Activated B cell treated with CpG ODN at 0.5 μM for 24 hours (primary cell): Measurements from ENCODE around the gene ABCB9. TPM values are rescaled to one million over a fixed set of nuclear protein-coding genes. Genes with fewer than 3 reads are reported as not detected.

Experiments used
- ATAC-seq: fragments of 200-7000 bp; cut with Tn5 transposase; one replicate; pipeline ENCODE4 v1.10.0; 2021; ENCODE audit warnings: low read depth, mild to moderate bottlenecking, moderate library complexity
- CTCF ChIA-PET: fragments of 350-600 bp; sonication (Branson Sonifier 250); formaldehyde crosslinking; loops from one replicate; lab custom pipeline; 2021; ENCODE audit warnings: antibody characterized with exemption; lab: Charles Lee
- POLR2A ChIA-PET: fragments of 350-600 bp; sonication (Branson Sonifier 250); formaldehyde crosslinking; loops from one replicate; lab custom pipeline; 2021; ENCODE audit warnings: antibody characterized with exemption; lab: Charles Lee
- DNase-seq: peaks from one replicate; pipeline ENCODE4 v3.0.0; 2022
- H3K27ac Mint-ChIP-seq: one replicate; pipeline ENCODE4 v1.8.0; 2020; ENCODE audit warnings: mixed read lengths
- H3K27me3 Mint-ChIP-seq: one replicate; pipeline ENCODE4 v1.8.0; 2021; ENCODE audit warnings: mixed read lengths
- H3K36me3 Mint-ChIP-seq: one replicate; pipeline ENCODE4 v1.8.0; 2021; ENCODE audit warnings: low read depth, mixed read lengths
- H3K4me1 Mint-ChIP-seq: one replicate; pipeline ENCODE4 v1.8.0; 2021; ENCODE audit warnings: mixed read lengths
- H3K4me3 Mint-ChIP-seq: one replicate; pipeline ENCODE4 v1.8.0; 2020; ENCODE audit warnings: mild to moderate bottlenecking, mixed read lengths
- H3K9me3 Mint-ChIP-seq: one replicate; pipeline ENCODE4 v1.8.0; 2020; ENCODE audit warnings: mixed read lengths
- CTCF ChIP-seq: fragments of 200-600 bp; IDR thresholded peaks from one replicate; pipeline ENCODE4 v1.8.0; 2022; ENCODE audit warnings: antibody characterized with exemption, mild to moderate bottlenecking
- intact Hi-C: fragments of 100-400 bp; cut with micrococcal nuclease; formaldehyde crosslinking; loops from one replicate; pipeline ENCODE4 v1.15.1; 2024
- total RNA-seq: library from RNA; stranded (reverse); gene quantifications from 2 replicates; pipeline ENCODE4 v1.2.3, GENCODE V29; 2022

The ABCB9 gene
- total RNA-seq, 1 donor from 2014 or later, result 4.6 TPM

GRCh38 chr12:123010110-123010509 is 43.8 kb upstream of the ABCB9 start:
- intact Hi-C loops, result no loop called here
- DNase-seq, result no peak
- POLR2A ChIA-PET, result interaction anchor here (0.7 kb wide), 1 partner anchor 8 kb away, joined by 4 read pairs; no protein-coding TSS in a partner anchor
- no peak for ATAC-seq
- Mint-ChIP-seq H3K27ac (no peak overlapping the region), H3K4me1 (no peaks in the 10 kb centered on the region), H3K27me3 (no peaks in the 10 kb centered on the region), H3K4me3 (no peak overlapping the region), H3K36me3 (peaks cover 14% of the 10 kb centered on the region), H3K9me3 (no peaks in the 10 kb centered on the region)
- CTCF ChIA-PET, result no interaction called here
- no peak for TF ChIP-seq CTCF

GRCh38 chr12:123006977-123007376 is 40.7 kb upstream of the ABCB9 start:
- Mint-ChIP-seq H3K27ac (no peak overlapping the region), H3K36me3 (peaks cover 11% of the 10 kb centered on the region), H3K4me1 (no peaks in the 10 kb centered on the region), H3K27me3 (no peaks in the 10 kb centered on the region), H3K9me3 (no peaks in the 10 kb centered on the region), H3K4me3 (no peak overlapping the region)
- no peak for DNase-seq
- no peak for ATAC-seq
- POLR2A ChIA-PET, result interaction anchor here (1.0 kb wide), 1 partner anchor 177 kb away, joined by 5 read pairs; no protein-coding TSS in a partner anchor
- CTCF ChIA-PET, result no interaction called here
- intact Hi-C loops, result no loop called here
- TF ChIP-seq CTCF, result no peak

GRCh38 chr12:123005081-123005626 is 38.9 kb upstream of the ABCB9 start:
- ChIA-PET CTCF (no interaction called here), POLR2A (interaction anchor here (1.3 kb wide), 1 partner anchor 98 kb away, joined by 9 read pairs; no protein-coding TSS in a partner anchor)
- intact Hi-C loops, result no loop called here
- TF ChIP-seq CTCF, result no peak
- ATAC-seq (no peak), DNase-seq (no peak)
- Mint-ChIP-seq H3K27me3 (no peaks in the 10 kb centered on the region), H3K9me3 (no peaks in the 10 kb centered on the region), H3K4me3 (no peak overlapping the region), H3K4me1 (no peaks in the 10 kb centered on the region), H3K27ac (no peak overlapping the region), H3K36me3 (peaks cover 9% of the 10 kb centered on the region)

GRCh38 chr12:123004287-123004686 is 38.0 kb upstream of the ABCB9 start:
- DNase-seq, result no peak
- Mint-ChIP-seq H3K27me3 (no peaks in the 10 kb centered on the region), H3K27ac (no peak overlapping the region), H3K9me3 (no peaks in the 10 kb centered on the region), H3K4me1 (no peaks in the 10 kb centered on the region), H3K4me3 (no peak overlapping the region), H3K36me3 (peaks cover 7% of the 10 kb centered on the region)
- TF ChIP-seq CTCF, result no peak
- ChIA-PET CTCF (no interaction called here), POLR2A (no interaction called here)
- intact Hi-C loops, result no loop called here
- no peak for ATAC-seq

GRCh38 chr12:123003257-123003656 is 37.0 kb upstream of the ABCB9 start:
- peaks cover 4% of the 10 kb centered on the region for H3K36me3 Mint-ChIP-seq
- no peak for DNase-seq
- no peak for TF ChIP-seq CTCF
- ChIA-PET CTCF (no interaction called here), POLR2A (no interaction called here)
- H3K27ac Mint-ChIP-seq, result no peak overlapping the region
- H3K4me3 Mint-ChIP-seq, result no peak overlapping the region
- no peak for ATAC-seq
- intact Hi-C loops, result no loop called here
- H3K27me3 Mint-ChIP-seq, result no peaks in the 10 kb centered on the region
- no peaks in the 10 kb centered on the region for H3K4me1 Mint-ChIP-seq
- H3K9me3 Mint-ChIP-seq, result no peaks in the 10 kb centered on the region
